Muscle of arm (tissue), 14 donors: Measurements from ENCODE around the gene EIF3I. TPM values are rescaled to one million over a fixed set of nuclear protein-coding genes. Genes with fewer than 3 reads are reported as not detected.

ENCODE experiments used
- DNase-seq: peaks from one replicate; pipeline ENCODE4 v3.0.0-alpha.2; 2013
- long read RNA-seq, 11 donors: transcript quantifications; one replicate each; lab custom pipeline, GENCODE V29; 2026
- polyA plus RNA-seq, 12 donors: library from polyadenylated mRNA; unstranded; fragments of 120-200 nt; gene quantifications; one replicate each; pipeline ENCODE4 v1.2.1, GENCODE V29; 2013; ENCODE audit not compliant: insufficient read length in 12 of 12

EIF3I gene
- polyA plus RNA-seq: 100 to 1,000 TPM in 10 of 12 donors, 10 to 100 TPM in 1, not detected in 1; 71.5 to 178 (median 160) TPM
- long read RNA-seq, donor 1, transcript EIF3I-202 (11 exons, 1,458 nt): major isoform, 41 of 64 reads
- long read RNA-seq, donor 1, partial matches to known transcripts: 23 of 64 reads
- long read RNA-seq, donor 1, other reads (novel, unspliced or antisense): 0 of 64 reads
- long read RNA-seq, donor 2, transcript EIF3I-202 (11 exons, 1,458 nt): major isoform, 61 of 108 reads
- long read RNA-seq, donor 2, partial matches to known transcripts: 47 of 108 reads
- long read RNA-seq, donor 2, other reads (novel, unspliced or antisense): 0 of 108 reads
- long read RNA-seq, donor 3, transcript EIF3I-202 (11 exons, 1,458 nt): major isoform, 22 of 22 reads
- long read RNA-seq, donor 3, partial matches to known transcripts: 0 of 22 reads
- long read RNA-seq, donor 3, other reads (novel, unspliced or antisense): 0 of 22 reads
- long read RNA-seq, donor 4, transcript EIF3I-202 (11 exons, 1,458 nt): major isoform, 19 of 19 reads
- long read RNA-seq, donor 4, partial matches to known transcripts: 0 of 19 reads
- long read RNA-seq, donor 4, other reads (novel, unspliced or antisense): 0 of 19 reads
- long read RNA-seq, donor 5, transcript EIF3I-202 (11 exons, 1,458 nt): major isoform, 38 of 72 reads
- long read RNA-seq, donor 5, partial matches to known transcripts: 34 of 72 reads
- long read RNA-seq, donor 5, other reads (novel, unspliced or antisense): 0 of 72 reads
- long read RNA-seq, donor 6, transcript EIF3I-202 (11 exons, 1,458 nt): major isoform, 37 of 69 reads
- long read RNA-seq, donor 6, partial matches to known transcripts: 32 of 69 reads
- long read RNA-seq, donor 6, other reads (novel, unspliced or antisense): 0 of 69 reads
- long read RNA-seq, donor 7, transcript EIF3I-202 (11 exons, 1,458 nt): major isoform, 15 of 22 reads
- long read RNA-seq, donor 7, partial matches to known transcripts: 6 of 22 reads
- long read RNA-seq, donor 7, other reads (novel, unspliced or antisense): 0 of 22 reads
- long read RNA-seq, donor 8, transcript EIF3I-202 (11 exons, 1,458 nt): major isoform, 44 of 67 reads
- long read RNA-seq, donor 8, partial matches to known transcripts: 23 of 67 reads
- long read RNA-seq, donor 8, other reads (novel, unspliced or antisense): 0 of 67 reads
- long read RNA-seq, donor 9, transcript EIF3I-202 (11 exons, 1,458 nt): major isoform, 24 of 37 reads
- long read RNA-seq, donor 9, partial matches to known transcripts: 13 of 37 reads
- long read RNA-seq, donor 9, other reads (novel, unspliced or antisense): 0 of 37 reads
- long read RNA-seq, donor 10, transcript EIF3I-202 (11 exons, 1,458 nt): major isoform, 57 of 74 reads
- long read RNA-seq, donor 10, partial matches to known transcripts: 17 of 74 reads
- long read RNA-seq, donor 10, other reads (novel, unspliced or antisense): 0 of 74 reads
- long read RNA-seq, donor 11, transcript EIF3I-202 (11 exons, 1,458 nt): major isoform, 56 of 89 reads
- long read RNA-seq, donor 11, partial matches to known transcripts: 31 of 89 reads
- long read RNA-seq, donor 11, other reads (novel, unspliced or antisense): 0 of 89 reads

- DNase-seq: peak; percentile 96
Measured at GRCh38 chr1:32221980-32222755, at the start of gene EIF3I, which contains the start of gene TMEM234. Gene EIF3I, plus strand, starts transcription at chr1:32222407. Its CDS starts 35 bp downstream, at chr1:32222442. Gene TMEM234, minus strand, starts transcription at chr1:32222353. Its CDS starts 31 bp downstream, at chr1:32222322.

GRCh38 chr1:32172621-32173245 lies 49.5 kb upstream of the EIF3I start:
- no peak for DNase-seq

GRCh38 chr1:32178380-32179192 lies 43.6 kb upstream of the EIF3I start:
- no peak for DNase-seq

- DNase-seq: no peak
Measured at GRCh38 chr1:32179193-32179442, 43.1 kb upstream of the EIF3I start.

GRCh38 chr1:32179443-32180185 lies 42.6 kb upstream of the EIF3I start, which contains the start of gene TXLNA:
Gene TXLNA, plus strand, starts transcription at chr1:32179675. Its CDS starts 671 bp downstream, at chr1:32180346.
- DNase-seq: peak; percentile 95

GRCh38 chr1:32180186-32181060 lies 41.8 kb upstream of the EIF3I start:
- DNase-seq: peak; percentile 53

GRCh38 chr1:32181065-32181464 lies 41.1 kb upstream of the EIF3I start:
- DNase-seq: no peak

- DNase-seq: no peak
Measured at GRCh38 chr1:32181563-32181962, 40.6 kb upstream of the EIF3I start.

GRCh38 chr1:32182060-32182459 lies 40.1 kb upstream of the EIF3I start:
- no peak for DNase-seq

- DNase-seq: no peak
Measured at GRCh38 chr1:32184650-32185049, 37.6 kb upstream of the EIF3I start.

GRCh38 chr1:32186077-32186476 lies 36.1 kb upstream of the EIF3I start:
- DNase-seq: no peak

- DNase-seq: no peak
Measured at GRCh38 chr1:32186491-32186890, 35.7 kb upstream of the EIF3I start.

GRCh38 chr1:32187850-32188249 lies 34.4 kb upstream of the EIF3I start:
- no peak for DNase-seq

GRCh38 chr1:32192220-32192948 lies 29.8 kb upstream of the EIF3I start:
- no peak for DNase-seq

GRCh38 chr1:32194984-32195383 lies 27.2 kb upstream of the EIF3I start:
- no peak for DNase-seq

GRCh38 chr1:32195531-32195930 lies 26.7 kb upstream of the EIF3I start:
- DNase-seq: no peak
